GM12873 (cell line): ENCODE measurements around the gene SETDB2.

Experiments used
- CTCF ChIP-seq: IDR thresholded peaks from 2 replicates; pipeline ENCODE4 v1.5.1; 2012; ENCODE audit warnings: low read depth, mild to moderate bottlenecking, moderate library complexity, low read length, control low read depth; ENCODE audit not compliant: insufficient read depth; ENCODE audit errors: missing control alignments

SETDB2 gene

GRCh38 chr13:49517461-49517860 is 73.4 kb downstream of the SETDB2 start:
- TF ChIP-seq CTCF = no peak

- TF ChIP-seq CTCF = no peak
Measured at GRCh38 chr13:49521224-49521623, 77.2 kb downstream of the SETDB2 start.

- TF ChIP-seq CTCF = no peak
Measured at GRCh38 chr13:49524740-49525501, 80.8 kb downstream of the SETDB2 start.

- no peak for TF ChIP-seq CTCF
Measured at GRCh38 chr13:49527123-49527522, 83.0 kb downstream of the SETDB2 start.

- no peak for TF ChIP-seq CTCF
Measured at GRCh38 chr13:49528161-49528560, 84.1 kb downstream of the SETDB2 start.

- no peak for TF ChIP-seq CTCF
Measured at GRCh38 chr13:49530457-49530856, 86.4 kb downstream of the SETDB2 start.

- TF ChIP-seq CTCF = no peak
Measured at GRCh38 chr13:49532593-49532992, 88.5 kb downstream of the SETDB2 start.
